Coronary artery (tissue), 2 donors: Measurements from ENCODE around the gene BACH2.
A peak's percentile ranks its signal among the peaks of the same experiment; 100 is the strongest.

Experiments used
- DNase-seq: peaks from one replicate; pipeline ENCODE4 v3.0.0-alpha.2; 2017; ENCODE audit warnings: low spot score
- H3K27ac ChIP-seq, 2 donors: fragments of 200-600 bp; sonication (generic); one replicate each; pipeline ENCODE4 v1.5.1; 2016 to 2019
- H3K4me3 ChIP-seq: fragments of 200-600 bp; sonication (generic); 2 replicates; pipeline ENCODE4 v1.5.1; 2016; ENCODE audit warnings: mild to moderate bottlenecking, moderate library complexity
- CTCF ChIP-seq: fragments of 200-600 bp; sonication (generic); IDR thresholded peaks from one replicate; pipeline ENCODE4 v1.5.1; 2019; ENCODE audit warnings: antibody characterized with exemption

The BACH2 gene

GRCh38 chr6:89992818-89993217 lies 303.8 kb downstream of the BACH2 start:
- DNase-seq, result no peak
- no peak overlapping the region for H3K27ac ChIP-seq
- no peak for TF ChIP-seq CTCF

GRCh38 chr6:89989742-89990141 lies 306.9 kb downstream of the BACH2 start:
- Histone ChIP-seq H3K27ac (no peak overlapping the region), H3K4me3 (no peak overlapping the region)
- no peak for DNase-seq
- TF ChIP-seq CTCF, result no peak

More at GRCh38 chr6:89992818-89993217, 303.8 kb downstream of the BACH2 start:
- H3K4me3 ChIP-seq, result no peak overlapping the region

GRCh38 chr6:89987830-89988229 lies 308.8 kb downstream of the BACH2 start:
- Histone ChIP-seq H3K4me3 (no peak overlapping the region), H3K27ac (no peak overlapping the region)
- no peak for TF ChIP-seq CTCF
- DNase-seq, result no peak

GRCh38 chr6:89987140-89987539 lies 309.5 kb downstream of the BACH2 start:
- no peak for DNase-seq
- no peak overlapping the region for H3K4me3 ChIP-seq
- H3K27ac ChIP-seq, result no peak overlapping the region
- no peak for TF ChIP-seq CTCF

- TF ChIP-seq CTCF, result no peak
- no peak for DNase-seq
- Histone ChIP-seq H3K4me3 (no peak overlapping the region), H3K27ac (no peak overlapping the region)
These were observed 310.0 kb downstream of the BACH2 start for GRCh38 chr6:89986650-89987074.

- no peak for DNase-seq
These were observed 310.7 kb downstream of the BACH2 start for GRCh38 chr6:89985751-89986493.

More at GRCh38 chr6:89985751-89986493, 310.7 kb downstream of the BACH2 start:
- Histone ChIP-seq H3K27ac (peak overlapping the region in 1 of 2 donors; percentile 42), H3K4me3 (no peak overlapping the region)
- TF ChIP-seq CTCF, result no peak
